ENCODE results near the gene TSPAN32. TPM values are rescaled to one million over a fixed set of nuclear protein-coding genes. Genes with fewer than 3 reads are reported as not detected.

The TSPAN32 gene
- total RNA-seq, 1 donor from 2014 or later = 2.6 TPM

- TF ChIP-seq CTCF (conservative IDR thresholded peaks at IDR 0.05) = no peak
- DNase-seq (ENCODE audit: extremely low spot score, unreplicated experiment) = peak; percentile 43
- peaks cover 7% of the 10 kb centered on the region for H3K27me3 Mint-ChIP-seq
- H3K9me3 Mint-ChIP-seq = no peaks in the 10 kb centered on the region
- H3K36me3 Mint-ChIP-seq = no peaks in the 10 kb centered on the region
- no peak overlapping the region for H3K4me3 Mint-ChIP-seq
- H3K27ac Mint-ChIP-seq = no peak overlapping the region
- no peaks in the 10 kb centered on the region for H3K4me1 Mint-ChIP-seq (ENCODE audit: unreplicated experiment)
Measured at GRCh38 chr11:2319791-2320472, 18.1 kb downstream of the TSPAN32 start.

DNA sequence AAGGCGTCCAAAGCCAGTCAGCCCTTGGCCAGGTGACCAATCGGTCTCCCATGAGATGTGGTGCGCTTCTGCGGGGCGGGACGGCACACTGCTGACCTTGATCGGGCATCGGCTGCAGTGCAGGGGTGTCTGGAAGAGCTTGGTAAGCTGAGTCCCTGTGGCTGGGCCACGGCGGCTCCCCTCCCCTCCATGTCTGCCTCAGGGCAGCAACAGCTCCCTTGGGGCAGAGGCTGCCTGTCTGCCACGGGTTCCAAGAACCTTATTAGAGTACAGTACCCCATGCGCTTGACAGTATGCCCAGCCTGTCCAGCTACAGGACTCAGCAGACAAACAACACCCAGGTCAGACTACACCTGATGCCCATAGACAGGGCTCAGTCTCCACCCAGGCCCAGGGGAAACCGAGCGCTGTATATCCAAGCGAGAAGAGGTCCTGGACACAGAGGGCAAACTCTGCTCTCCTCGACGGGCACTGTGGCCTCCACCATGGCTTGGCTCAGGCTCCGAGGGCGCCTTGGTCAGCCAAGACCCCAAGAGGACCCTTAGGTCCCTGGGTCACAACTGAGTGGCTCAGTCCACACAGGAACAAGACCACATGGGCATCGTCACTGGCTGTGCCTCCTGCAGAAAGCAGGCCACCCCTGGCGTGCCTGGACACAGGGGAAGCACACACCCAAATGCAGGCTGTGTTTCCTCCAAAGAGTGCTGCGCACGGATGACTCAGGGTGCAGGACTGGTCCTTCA is 18.9 kb downstream of the TSPAN32 start:
- no peak for TF ChIP-seq CTCF (conservative IDR thresholded peaks at IDR 0.05)
- peak; percentile 57 for DNase-seq (ENCODE audit: extremely low spot score, unreplicated experiment)
- Mint-ChIP-seq H3K36me3 (no peaks in the 10 kb centered on the region), H3K4me1 (ENCODE audit: unreplicated experiment) (no peaks in the 10 kb centered on the region), H3K9me3 (no peaks in the 10 kb centered on the region), H3K27ac (no peak overlapping the region), H3K27me3 (peaks cover 7% of the 10 kb centered on the region), H3K4me3 (no peak overlapping the region)

- peak; percentile 42 for DNase-seq (ENCODE audit: extremely low spot score, unreplicated experiment)
- H3K36me3 Mint-ChIP-seq = no peaks in the 10 kb centered on the region
- no peaks in the 10 kb centered on the region for H3K4me1 Mint-ChIP-seq (ENCODE audit: unreplicated experiment)
- H3K4me3 Mint-ChIP-seq = no peak overlapping the region
- H3K27ac Mint-ChIP-seq = no peak overlapping the region
- TF ChIP-seq CTCF (conservative IDR thresholded peaks at IDR 0.05) = no peak
- no peaks in the 10 kb centered on the region for H3K9me3 Mint-ChIP-seq
- peaks cover 7% of the 10 kb centered on the region for H3K27me3 Mint-ChIP-seq
Measured at GRCh38 chr11:2321311-2321683, 19.5 kb downstream of the TSPAN32 start.

- TF ChIP-seq CTCF (conservative IDR thresholded peaks at IDR 0.05) = no peak
- H3K36me3 Mint-ChIP-seq = no peaks in the 10 kb centered on the region
- DNase-seq (ENCODE audit: extremely low spot score, unreplicated experiment) = peak; percentile 53
- peak overlapping the region; percentile 70 for H3K27ac Mint-ChIP-seq
- peaks cover 10% of the 10 kb centered on the region for H3K27me3 Mint-ChIP-seq
- no peak overlapping the region for H3K4me3 Mint-ChIP-seq
- H3K4me1 Mint-ChIP-seq (ENCODE audit: unreplicated experiment) = no peaks in the 10 kb centered on the region
- no peaks in the 10 kb centered on the region for H3K9me3 Mint-ChIP-seq
Measured at GRCh38 chr11:2325123-2325522, 23.3 kb downstream of the TSPAN32 start.

- Mint-ChIP-seq H3K27me3 (peaks cover 10% of the 10 kb centered on the region), H3K27ac (peak overlapping the region; percentile 70), H3K9me3 (no peaks in the 10 kb centered on the region), H3K4me1 (ENCODE audit: unreplicated experiment) (no peaks in the 10 kb centered on the region), H3K36me3 (no peaks in the 10 kb centered on the region), H3K4me3 (no peak overlapping the region)
- no peak for TF ChIP-seq CTCF (conservative IDR thresholded peaks at IDR 0.05)
- peak; percentile 25 for DNase-seq (ENCODE audit: extremely low spot score, unreplicated experiment)
Measured at GRCh38 chr11:2325719-2326118, 23.9 kb downstream of the TSPAN32 start.

All from type B pancreatic cell (in vitro differentiated cells).